Activated CD8-positive, alpha-beta T cell treated with anti-CD3 and anti-CD28 coated beads for 36 hours (primary cell): ENCODE measurements around the gene ANTXR1. TPM values are rescaled to one million over a fixed set of nuclear protein-coding genes. Genes with fewer than 3 reads are reported as not detected.

Source experiments
- ATAC-seq: fragments of 200-7000 bp; cut with Tn5 transposase; one replicate; pipeline ENCODE4 v1.10.0; 2021; ENCODE audit warnings: mild to moderate bottlenecking, moderate library complexity
- CTCF ChIA-PET: fragments of 350-600 bp; sonication (Branson Sonifier 250); formaldehyde crosslinking; loops from one replicate; lab custom pipeline; 2021; ENCODE audit warnings: antibody characterized with exemption; lab: Charles Lee
- POLR2A ChIA-PET: fragments of 350-600 bp; sonication (Branson Sonifier 250); formaldehyde crosslinking; loops from one replicate; lab custom pipeline; 2021; ENCODE audit warnings: antibody characterized with exemption; lab: Charles Lee
- DNase-seq: peaks from one replicate; pipeline ENCODE4 v3.0.0-alpha.2; 2020
- H3K27ac Mint-ChIP-seq: one replicate; pipeline ENCODE4 v1.8.0; 2021; ENCODE audit warnings: mild to moderate bottlenecking, mixed read lengths
- H3K27me3 Mint-ChIP-seq: one replicate; pipeline ENCODE4 v1.8.0; 2021; ENCODE audit warnings: mixed read lengths
- H3K36me3 Mint-ChIP-seq: one replicate; pipeline ENCODE4 v1.8.0; 2021; ENCODE audit warnings: low read depth, mixed read lengths
- H3K4me1 Mint-ChIP-seq: one replicate; pipeline ENCODE4 v1.8.0; 2021; ENCODE audit warnings: low read depth, mixed read lengths
- H3K4me3 Mint-ChIP-seq: one replicate; pipeline ENCODE4 v1.8.0; 2021; ENCODE audit warnings: mild to moderate bottlenecking, moderate library complexity, mixed read lengths
- H3K9me3 Mint-ChIP-seq: one replicate; pipeline ENCODE4 v1.8.0; 2021; ENCODE audit warnings: mixed read lengths
- CTCF ChIP-seq: fragments of 200-600 bp; IDR thresholded peaks from one replicate; pipeline ENCODE4 v1.8.0; 2022; ENCODE audit warnings: antibody characterized with exemption, mild to moderate bottlenecking
- intact Hi-C: fragments of 100-400 bp; cut with micrococcal nuclease; formaldehyde crosslinking; loops from one replicate; pipeline ENCODE4 v1.10.0; 2022
- total RNA-seq, 2 experiments: library from RNA; stranded (reverse); gene quantifications; one replicate each; pipeline ENCODE4 v1.2.3, GENCODE V29; 2021

The ANTXR1 gene
- total RNA-seq, 2 experiments from 2014 or later, result 0.05 to 0.09 TPM

DNA sequence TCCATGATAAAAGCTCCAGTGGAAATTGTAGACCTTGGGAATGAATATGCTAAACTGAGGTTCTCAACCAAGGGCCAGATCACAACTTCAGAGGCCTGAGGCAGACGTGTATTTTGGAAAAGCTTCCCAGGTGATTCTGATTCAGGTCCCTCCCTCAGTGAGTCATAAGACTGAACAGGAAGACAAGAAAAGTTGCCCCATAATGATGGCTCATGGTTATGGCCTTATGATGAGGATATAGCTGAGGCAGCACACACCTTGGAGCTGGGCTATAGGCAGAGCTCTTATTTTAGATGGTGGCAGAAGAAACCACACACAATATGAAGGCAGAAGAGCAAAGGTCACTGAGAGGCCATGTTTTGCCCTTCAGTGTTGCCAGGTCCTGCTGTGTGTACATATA, 9.6 kb downstream of the ANTXR1 start:
- TF ChIP-seq CTCF, result no peak
- POLR2A ChIA-PET, result no interaction called here
- ATAC-seq, result peak; percentile 17
- no peaks in the 10 kb centered on the region for H3K36me3 Mint-ChIP-seq
- no peak overlapping the region for H3K27ac Mint-ChIP-seq
- no peaks in the 10 kb centered on the region for H3K4me1 Mint-ChIP-seq
- no peak overlapping the region for H3K4me3 Mint-ChIP-seq
- no peak for DNase-seq
- no peaks in the 10 kb centered on the region for H3K9me3 Mint-ChIP-seq
- CTCF ChIA-PET, result interaction anchor here (1.0 kb wide), 1 partner anchor 284 kb away, joined by 3 read pairs; no protein-coding TSS in a partner anchor
- intact Hi-C loops, result no loop called here
- peaks cover 38% of the 10 kb centered on the region for H3K27me3 Mint-ChIP-seq

- ChIA-PET CTCF (interaction anchor here (0.7 kb wide), 1 partner anchor 292 kb away, joined by 3 read pairs; no protein-coding TSS in a partner anchor), POLR2A (interaction anchor here (0.7 kb wide), 1 partner anchor 9 kb away, joined by 4 read pairs; no protein-coding TSS in a partner anchor)
- H3K27ac Mint-ChIP-seq, result no peak overlapping the region
- no peak overlapping the region for H3K4me3 Mint-ChIP-seq
- no peaks in the 10 kb centered on the region for H3K4me1 Mint-ChIP-seq
- intact Hi-C loops, result no loop called here
- H3K9me3 Mint-ChIP-seq, result no peaks in the 10 kb centered on the region
- H3K27me3 Mint-ChIP-seq, result peaks cover 32% of the 10 kb centered on the region
- no peak for ATAC-seq
- H3K36me3 Mint-ChIP-seq, result no peaks in the 10 kb centered on the region
- no peak for TF ChIP-seq CTCF
- no peak for DNase-seq
Measured at GRCh38 chr2:69023236-69023635, 10.3 kb downstream of the ANTXR1 start.

DNA sequence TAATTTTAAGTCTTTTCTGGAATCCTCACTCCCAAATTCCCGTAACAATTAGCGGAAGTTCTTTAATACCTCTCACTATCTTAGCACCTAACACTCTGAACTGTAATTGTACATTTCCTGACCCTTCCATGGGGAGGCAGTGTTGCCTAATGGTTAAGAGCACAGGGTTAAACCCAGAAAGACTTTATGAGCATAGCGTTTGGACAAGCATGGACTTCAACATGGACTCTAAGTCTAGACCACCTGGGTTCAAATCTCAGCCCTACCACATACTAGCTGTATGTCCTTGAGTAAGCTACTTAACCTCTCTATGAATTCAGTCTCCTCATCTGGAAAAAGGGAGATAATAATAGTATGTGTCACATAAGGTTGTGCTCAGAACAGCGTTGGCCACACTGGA, 13.0 kb downstream of the ANTXR1 start:
- ATAC-seq, result peak; percentile 79
- no peak overlapping the region for H3K27ac Mint-ChIP-seq
- H3K9me3 Mint-ChIP-seq, result no peaks in the 10 kb centered on the region
- ChIA-PET POLR2A (interaction anchor here (0.8 kb wide), 1 partner anchor 277 kb away, joined by 3 read pairs; no protein-coding TSS in a partner anchor), CTCF (interaction anchor here (0.8 to 2.2 kb wide), 14 partner anchors 9 to 281 kb away, joined by 3 to 15 read pairs (median 4); no protein-coding TSS in a partner anchor)
- peak; percentile 67 for TF ChIP-seq CTCF
- H3K4me3 Mint-ChIP-seq, result no peak overlapping the region
- no peaks in the 10 kb centered on the region for H3K4me1 Mint-ChIP-seq
- H3K27me3 Mint-ChIP-seq, result peaks cover 19% of the 10 kb centered on the region
- no peaks in the 10 kb centered on the region for H3K36me3 Mint-ChIP-seq
- DNase-seq, result peak; percentile 58
- intact Hi-C loops, result loop anchor here (5.0 kb wide), 1 partner anchor 281 kb away; no protein-coding TSS in a partner anchor

GRCh38 chr2:69026691-69027459, 13.9 kb downstream of the ANTXR1 start:
- H3K27me3 Mint-ChIP-seq, result peaks cover 13% of the 10 kb centered on the region
- ChIA-PET POLR2A (interaction anchor here (0.8 kb wide), 1 partner anchor 276 kb away, joined by 3 read pairs; no protein-coding TSS in a partner anchor), CTCF (interaction anchor here (0.8 to 2.2 kb wide), 15 partner anchors 8 to 349 kb away, joined by 3 to 15 read pairs (median 4); no protein-coding TSS in a partner anchor)
- no peaks in the 10 kb centered on the region for H3K4me1 Mint-ChIP-seq
- ATAC-seq (no peak), DNase-seq (no peak)
- no peak for TF ChIP-seq CTCF
- H3K27ac Mint-ChIP-seq, result no peak overlapping the region
- H3K9me3 Mint-ChIP-seq, result no peaks in the 10 kb centered on the region
- no peak overlapping the region for H3K4me3 Mint-ChIP-seq
- intact Hi-C loops, result loop anchor here (5.0 kb wide), 1 partner anchor 280 kb away; no protein-coding TSS in a partner anchor
- H3K36me3 Mint-ChIP-seq, result no peaks in the 10 kb centered on the region
